B cell (primary cell): ENCODE data around the gene AOC3. TPM values are rescaled to one million over a fixed set of nuclear protein-coding genes. Genes with fewer than 3 reads are reported as not detected.
"Not testable (repeated sequence)": the region's sequence is repeated elsewhere in the genome, so short reads cannot be mapped to it uniquely, and the experiment has no call there.

ENCODE experiments used
- ATAC-seq: fragments of 200-7000 bp; cut with Tn5 transposase; one replicate; pipeline ENCODE4 v1.10.0; 2021; ENCODE audit warnings: low read depth, mild to moderate bottlenecking, moderate number of reproducible peaks, moderate library complexity
- CTCF ChIA-PET: fragments of 350-600 bp; sonication (Branson Sonifier 250); formaldehyde crosslinking; loops from one replicate; lab custom pipeline; 2021; ENCODE audit warnings: antibody characterized with exemption, inconsistent platforms; lab: Charles Lee
- POLR2A ChIA-PET: fragments of 350-600 bp; sonication (Branson Sonifier 250); formaldehyde crosslinking; loops from one replicate; lab custom pipeline; 2021; ENCODE audit warnings: antibody characterized with exemption; lab: Charles Lee
- DNase-seq: peaks from one replicate; pipeline ENCODE4 v3.0.0; 2013
- H2AFZ ChIP-seq: 2 replicates; pipeline ENCODE4 v1.6.1; 2012; ENCODE audit warnings: mild to moderate bottlenecking, low read depth, low read length; ENCODE audit not compliant: insufficient read depth, poor library complexity, severe bottlenecking
- H3K27ac ChIP-seq, 2 donors: 1 replicate in 1 of 2; 2 replicates in 1 of 2; pipeline ENCODE4 v1.5.1; 2012 to 2013; ENCODE audit warnings: low read length in 2 of 2, mild to moderate bottlenecking in 2 of 2, moderate library complexity in 1 of 2
- H3K27me3 ChIP-seq, 4 experiments: fragments of 200-600 bp in 1 of 4; sonication (generic) in 1 of 4; replicated peaks in 1 of 4; 1 replicate in 2 of 4; 2 replicates in 2 of 4; pipeline versions ENCODE4 v1.6.1 to v1.7.0; 2013 to 2016; ENCODE audit warnings: low read length in 3 of 4, mild to moderate bottlenecking in 2 of 4, mixed read lengths in 1 of 4, moderate library complexity in 1 of 4; ENCODE audit not compliant: insufficient read depth in 4 of 4, control insufficient read depth in 3 of 4; ENCODE audit errors: control extremely low read depth in 1 of 4
- H3K36me3 ChIP-seq, 2 experiments: replicated peaks in 1 of 2; 1 replicate in 1 of 2; 2 replicates in 1 of 2; pipeline versions ENCODE4 v1.6.1 to v1.7.1; 2013; ENCODE audit warnings: low read length in 1 of 2; ENCODE audit not compliant: insufficient read depth in 2 of 2, control insufficient read depth in 1 of 2; ENCODE audit errors: control extremely low read depth in 1 of 2, extremely low read depth in 1 of 2
- H3K4me1 ChIP-seq, 2 donors: fragments of 200-600 bp in 1 of 2; sonication (generic) in 1 of 2; 1 replicate in 1 of 2; 2 replicates in 1 of 2; pipeline versions ENCODE4 v1.5.1 to v1.6.1; 2013 to 2017; ENCODE audit warnings: low read length in 2 of 2; ENCODE audit not compliant: control insufficient read depth in 2 of 2, insufficient read depth in 2 of 2
- H3K4me2 ChIP-seq: replicated peaks from 2 replicates; pipeline ENCODE3; 2012; ENCODE audit warnings: mild to moderate bottlenecking, low read depth, low read length; ENCODE audit not compliant: poor library complexity, severe bottlenecking
- H3K4me3 ChIP-seq, 5 experiments: fragments of 200-600 bp in 1 of 5; sonication (generic) in 1 of 5; 1 replicate in 3 of 5; 2 replicates in 2 of 5; pipeline versions ENCODE4 v1.5.1 to v1.7.0; 2011 to 2016; ENCODE audit warnings: low read length in 4 of 5, mild to moderate bottlenecking in 4 of 5, low read depth in 2 of 5, control low read depth in 1 of 5, moderate library complexity in 1 of 5; ENCODE audit not compliant: insufficient read depth in 1 of 5; ENCODE audit errors: control extremely low read depth in 1 of 5, extremely low read depth in 1 of 5
- H3K79me2 ChIP-seq: fragments of 200-600 bp; sonication (generic); one replicate; pipeline ENCODE4 v1.6.0; 2016; ENCODE audit warnings: low read length; ENCODE audit not compliant: control insufficient read depth, insufficient read depth
- H3K9ac ChIP-seq: fragments of 200-600 bp; sonication (generic); 2 replicates; pipeline ENCODE4 v1.6.1; 2017; ENCODE audit warnings: mild to moderate bottlenecking, low read length, moderate library complexity
- H3K9me3 ChIP-seq, 3 donors: one replicate each; pipeline versions ENCODE4 v1.6.1 to v1.7.1; 2013; ENCODE audit warnings: low read length in 2 of 3; ENCODE audit not compliant: control insufficient read depth in 2 of 3, insufficient read depth in 1 of 3; ENCODE audit errors: control extremely low read depth in 1 of 3
- H4K20me1 ChIP-seq: 2 replicates; pipeline ENCODE4 v1.6.0; 2012; ENCODE audit warnings: mild to moderate bottlenecking, low read length; ENCODE audit not compliant: insufficient read depth, control insufficient read depth, poor library complexity, severe bottlenecking
- H3K27ac Mint-ChIP-seq: one replicate; pipeline ENCODE4 v1.8.0; 2021; ENCODE audit warnings: mixed read lengths
- H3K27me3 Mint-ChIP-seq: one replicate; pipeline ENCODE4 v1.8.0; 2021; ENCODE audit warnings: mixed read lengths
- H3K4me1 Mint-ChIP-seq: one replicate; pipeline ENCODE4 v1.8.0; 2021; ENCODE audit warnings: mixed read lengths
- H3K4me3 Mint-ChIP-seq: one replicate; pipeline ENCODE4 v1.8.0; 2021; ENCODE audit warnings: mixed read lengths
- H3K9me3 Mint-ChIP-seq: one replicate; pipeline ENCODE4 v1.8.0; 2022; ENCODE audit warnings: mixed read lengths; ENCODE audit not compliant: insufficient read depth
- EZH2 ChIP-seq: IDR thresholded peaks from 2 replicates; pipeline ENCODE4 v1.6.1; 2012; ENCODE audit warnings: borderline replicate concordance, low read depth, mild to moderate bottlenecking, moderate library complexity, low read length; ENCODE audit not compliant: insufficient read depth, poor library complexity, severe bottlenecking
- WGBS: methylation state at CpG from one replicate; pipeline ENCODE4 v1.1.5; 2013; ENCODE audit warnings: missing lambda C conversion rate; ENCODE audit not compliant: insufficient coverage; 5-methylcytosine and 5-hydroxymethylcytosine counted together
- intact Hi-C: fragments of 100-400 bp; cut with micrococcal nuclease; formaldehyde crosslinking; loops from one replicate; pipeline ENCODE4 v1.10.0; 2022
- polyA plus RNA-seq: library from polyadenylated mRNA; depleted of rRNA; stranded (reverse); fragments of >200 nt; gene quantifications from 2 replicates; pipeline ENCODE4 v1.2.3, GENCODE V29; 2012
- total RNA-seq, 2 donors: library from RNA; stranded (reverse); fragments of 120-200 nt in 1 of 2; gene quantifications; 1 replicate in 1 of 2; 2 replicates in 1 of 2; pipeline versions ENCODE4 v1.2.3 to v1.2.4, GENCODE V29; 2013 to 2022
- TF ChIP-seq, protein P1 (sequence below): fragments of 200-600 bp; IDR thresholded peaks from one replicate; pipeline ENCODE4 v1.8.0; 2022; ENCODE audit warnings: antibody characterized with exemption, mild to moderate bottlenecking

The AOC3 gene
- total and polyA plus RNA-seq, 2 donors (not counting 1 experiment from before 2014, with no cell fraction given), result 1.2 to 1.5 TPM

- Histone ChIP-seq H3K4me1 (no peaks in the 10 kb centered on the region), H3K9ac (no peak overlapping the region), H3K4me2 (no peak overlapping the region), H3K4me3 (no peak overlapping the region), H3K36me3 (no peaks in the 10 kb centered on the region), H3K27me3 (peaks cover 0 to 6% (median 0%) of the 10 kb centered on the region in 4 experiments), H3K9me3 (no peaks in the 10 kb centered on the region), H3K79me2 (no peaks in the 10 kb centered on the region), H2AFZ (no peak overlapping the region), H4K20me1 (no peaks in the 10 kb centered on the region), H3K27ac (no peak overlapping the region)
- TF ChIP-seq, protein P1, sequence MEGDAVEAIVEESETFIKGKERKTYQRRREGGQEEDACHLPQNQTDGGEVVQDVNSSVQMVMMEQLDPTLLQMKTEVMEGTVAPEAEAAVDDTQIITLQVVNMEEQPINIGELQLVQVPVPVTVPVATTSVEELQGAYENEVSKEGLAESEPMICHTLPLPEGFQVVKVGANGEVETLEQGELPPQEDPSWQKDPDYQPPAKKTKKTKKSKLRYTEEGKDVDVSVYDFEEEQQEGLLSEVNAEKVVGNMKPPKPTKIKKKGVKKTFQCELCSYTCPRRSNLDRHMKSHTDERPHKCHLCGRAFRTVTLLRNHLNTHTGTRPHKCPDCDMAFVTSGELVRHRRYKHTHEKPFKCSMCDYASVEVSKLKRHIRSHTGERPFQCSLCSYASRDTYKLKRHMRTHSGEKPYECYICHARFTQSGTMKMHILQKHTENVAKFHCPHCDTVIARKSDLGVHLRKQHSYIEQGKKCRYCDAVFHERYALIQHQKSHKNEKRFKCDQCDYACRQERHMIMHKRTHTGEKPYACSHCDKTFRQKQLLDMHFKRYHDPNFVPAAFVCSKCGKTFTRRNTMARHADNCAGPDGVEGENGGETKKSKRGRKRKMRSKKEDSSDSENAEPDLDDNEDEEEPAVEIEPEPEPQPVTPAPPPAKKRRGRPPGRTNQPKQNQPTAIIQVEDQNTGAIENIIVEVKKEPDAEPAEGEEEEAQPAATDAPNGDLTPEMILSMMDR, result no peak
- TF ChIP-seq EZH2, result no peak
- DNase-seq (no peak), ATAC-seq (no peak)
- ChIA-PET CTCF (no interaction called here), POLR2A (interaction anchor here (0.6 kb wide), 1 partner anchor 99 kb away, joined by 7 read pairs; no protein-coding TSS in a partner anchor)
- no peaks in the 10 kb centered on the region for H3K9me3 Mint-ChIP-seq
- H3K4me1 Mint-ChIP-seq, result no peaks in the 10 kb centered on the region
- intact Hi-C loops, result no loop called here
- H3K27ac Mint-ChIP-seq, result no peak overlapping the region
- no peaks in the 10 kb centered on the region for H3K27me3 Mint-ChIP-seq
- no peak overlapping the region for H3K4me3 Mint-ChIP-seq
- WGBS, result 72% methylated on average over 8 of the region's 8 CpGs
These were observed 4.1 kb downstream of the AOC3 start for GRCh38 chr17:42855048-42855596.

GRCh38 chr17:42856093-42856492, 5.1 kb downstream of the AOC3 start:
- H3K4me1 Mint-ChIP-seq, H4K20me1 ChIP-seq, DNase-seq, H3K27me3 Mint-ChIP-seq, CTCF ChIA-PET, H3K4me1 ChIP-seq, H3K9me3 Mint-ChIP-seq, H3K4me2 ChIP-seq, H3K79me2 ChIP-seq, intact Hi-C loops, H3K27me3 ChIP-seq, H3K9me3 ChIP-seq, H3K4me3 Mint-ChIP-seq, H3K9ac ChIP-seq, H3K27ac ChIP-seq, POLR2A ChIA-PET, H3K27ac Mint-ChIP-seq, ATAC-seq, H3K36me3 ChIP-seq, H3K4me3 ChIP-seq, H2AFZ ChIP-seq: not testable (repeated sequence)
- WGBS, result 100% methylated on average over 4 of the region's 8 CpGs

DNA sequence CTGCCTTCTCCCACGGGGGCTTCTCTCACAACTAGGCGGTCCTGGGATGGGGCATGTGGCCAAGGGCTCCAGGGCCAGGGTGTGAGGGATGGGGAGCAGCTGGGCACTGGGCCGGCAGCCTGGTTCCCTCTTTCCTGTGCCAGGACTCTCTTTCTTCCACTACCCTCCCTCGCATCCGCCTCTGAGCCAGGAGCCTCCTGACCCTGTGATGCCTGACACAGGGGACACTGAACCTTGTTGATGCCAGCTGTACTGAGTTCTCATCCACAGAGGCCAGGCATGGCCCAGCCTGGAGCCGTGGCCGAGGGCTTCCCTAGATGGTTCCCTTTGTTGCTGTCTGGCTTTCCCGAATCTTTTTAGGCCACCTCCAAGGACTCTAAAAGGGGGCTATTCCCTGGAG, 5.5 kb downstream of the AOC3 start:
- WGBS, result 93% methylated on average over 5 of the region's 8 CpGs

More for the DNA sequence above, 5.5 kb downstream of the AOC3 start:
- H3K4me3 ChIP-seq, CTCF ChIA-PET, H3K27ac Mint-ChIP-seq, H3K9ac ChIP-seq, H3K4me2 ChIP-seq, H4K20me1 ChIP-seq, POLR2A ChIA-PET, DNase-seq, H3K27me3 Mint-ChIP-seq, H2AFZ ChIP-seq, H3K36me3 ChIP-seq, intact Hi-C loops, H3K4me1 ChIP-seq, H3K27ac ChIP-seq, H3K27me3 ChIP-seq, H3K9me3 Mint-ChIP-seq, H3K4me1 Mint-ChIP-seq, H3K9me3 ChIP-seq, H3K79me2 ChIP-seq, H3K4me3 Mint-ChIP-seq, ATAC-seq: not testable (repeated sequence)
